NCI-H1417 treated with DMSO at 0.1 percent for 48 hours (cell line): Measurements from ENCODE around the gene RASGRP4.
"Not testable (repeated sequence)": the region's sequence is repeated elsewhere in the genome, so short reads cannot be mapped to it uniquely, and the experiment has no call there.

Experiments used
- DNase-seq: peaks from one replicate; lab custom pipeline; 2025; lab: John Stamatoyannopoulos, UW

Gene RASGRP4

GRCh38 chr19:38445362-38445761 is 19.3 kb upstream of the RASGRP4 start:
- no peak for DNase-seq

GRCh38 chr19:38444026-38444425 is 18.0 kb upstream of the RASGRP4 start:
- no peak for DNase-seq

GRCh38 chr19:38443458-38443999 is 17.5 kb upstream of the RASGRP4 start:
- DNase-seq = no peak

GRCh38 chr19:38442736-38443135 is 16.7 kb upstream of the RASGRP4 start:
- DNase-seq = no peak

GRCh38 chr19:38441657-38442348 is 15.8 kb upstream of the RASGRP4 start:
- DNase-seq = no peak

GRCh38 chr19:38440592-38440991 is 14.6 kb upstream of the RASGRP4 start:
- no peak for DNase-seq

GRCh38 chr19:38437917-38438316 is 11.9 kb upstream of the RASGRP4 start:
- DNase-seq = no peak

GRCh38 chr19:38437295-38437694 is 11.3 kb upstream of the RASGRP4 start:
- DNase-seq = no peak

GRCh38 chr19:38434549-38435051 is 8.6 kb upstream of the RASGRP4 start:
- DNase-seq = no peak

- no peak for DNase-seq
Measured at GRCh38 chr19:38433268-38433733, 7.3 kb upstream of the RASGRP4 start, which contains the start of gene RYR1. TSS of gene RYR1 (plus strand) at chr19:38433691. CDS start at chr19:38433830, 139 bp downstream.

- no peak for DNase-seq
Measured at GRCh38 chr19:38430931-38431330, 4.9 kb upstream of the RASGRP4 start.

- DNase-seq = no peak
Measured at GRCh38 chr19:38429811-38430156, 3.8 kb upstream of the RASGRP4 start.

- no peak for DNase-seq
Measured at GRCh38 chr19:38429055-38429810, 3.2 kb upstream of the RASGRP4 start.

- DNase-seq = not testable (repeated sequence)
Measured at GRCh38 chr19:38427035-38427677, 1.1 kb upstream of the RASGRP4 start.

- no peak for DNase-seq
Measured at GRCh38 chr19:38425222-38425809, 703 bp downstream of the RASGRP4 start.

- DNase-seq = no peak
Measured at GRCh38 chr19:38424272-38424671, 1.7 kb downstream of the RASGRP4 start.

- no peak for DNase-seq
Measured at GRCh38 chr19:38422438-38422837, 3.6 kb downstream of the RASGRP4 start.

GRCh38 chr19:38421856-38422255 is 4.2 kb downstream of the RASGRP4 start:
- DNase-seq = no peak

GRCh38 chr19:38420935-38421334 is 5.1 kb downstream of the RASGRP4 start:
- no peak for DNase-seq

- DNase-seq = peak; percentile 1
Measured at GRCh38 chr19:38417544-38418506, 8.2 kb downstream of the RASGRP4 start.

GRCh38 chr19:38417146-38417543 is 8.9 kb downstream of the RASGRP4 start:
- DNase-seq = no peak
